GM11168 (cell line): ENCODE results near the gene GULP1.
"Not testable (repeated sequence)": the region's sequence is repeated elsewhere in the genome, so short reads cannot be mapped to it uniquely, and the experiment has no call there.

Source experiments
- in situ Hi-C: fragments of 300-500 bp; cut with MboI; formaldehyde crosslinking; loops from one replicate; pipeline ENCODE4 v1.12.0; 2022; ENCODE audit warnings: low sequenced_read_pairs; ENCODE audit not compliant: unreplicated experiment

Gene GULP1

GRCh38 chr2:188291617-188292347 lies at the start of gene GULP1:
Gene GULP1, plus strand, starts transcription at chr2:188291874. Its CDS starts 185,829 bp downstream, at chr2:188477703.
- in situ Hi-C loops, result no loop called here

- in situ Hi-C loops, result no loop called here
Observed at GRCh38 chr2:188243381-188243780, 48.3 kb upstream of the GULP1 start.

- in situ Hi-C loops, result no loop called here
Observed at GRCh38 chr2:188244383-188244782, 47.3 kb upstream of the GULP1 start.

- in situ Hi-C loops, result no loop called here
Observed at GRCh38 chr2:188245230-188245629, 46.4 kb upstream of the GULP1 start.

- in situ Hi-C loops, result no loop called here
Observed at GRCh38 chr2:188248513-188248912, 43.2 kb upstream of the GULP1 start.

GRCh38 chr2:188251034-188251433 lies 40.6 kb upstream of the GULP1 start:
- in situ Hi-C loops, result no loop called here

GRCh38 chr2:188256420-188256819 lies 35.3 kb upstream of the GULP1 start:
- in situ Hi-C loops, result no loop called here

- in situ Hi-C loops, result no loop called here
Observed at GRCh38 chr2:188265315-188265714, 26.4 kb upstream of the GULP1 start.

GRCh38 chr2:188267776-188268175 lies 23.9 kb upstream of the GULP1 start:
- in situ Hi-C loops, result no loop called here

- in situ Hi-C loops, result no loop called here
Observed at GRCh38 chr2:188269004-188269403, 22.7 kb upstream of the GULP1 start.

- in situ Hi-C loops, result no loop called here
Observed at GRCh38 chr2:188272121-188272520, 19.6 kb upstream of the GULP1 start.

- in situ Hi-C loops, result no loop called here
Observed at GRCh38 chr2:188274274-188274673, 17.4 kb upstream of the GULP1 start.

- in situ Hi-C loops, result no loop called here
Observed at GRCh38 chr2:188276255-188276654, 15.4 kb upstream of the GULP1 start.

- in situ Hi-C loops, result no loop called here
Observed at GRCh38 chr2:188277786-188278185, 13.9 kb upstream of the GULP1 start.

GRCh38 chr2:188278388-188279092 lies 13.1 kb upstream of the GULP1 start:
- in situ Hi-C loops, result no loop called here

- in situ Hi-C loops, result no loop called here
Observed at GRCh38 chr2:188279093-188279445, 12.6 kb upstream of the GULP1 start.

- in situ Hi-C loops, result no loop called here
Observed at GRCh38 chr2:188280811-188281222, 10.9 kb upstream of the GULP1 start.

- in situ Hi-C loops, result no loop called here
Observed at GRCh38 chr2:188282907-188283306, 8.8 kb upstream of the GULP1 start.

GRCh38 chr2:188284251-188284650 lies 7.4 kb upstream of the GULP1 start:
- in situ Hi-C loops, result not testable (repeated sequence)

GRCh38 chr2:188285049-188285448 lies 6.6 kb upstream of the GULP1 start:
- in situ Hi-C loops, result no loop called here

GRCh38 chr2:188285774-188286173 lies 5.9 kb upstream of the GULP1 start:
- in situ Hi-C loops, result no loop called here

- in situ Hi-C loops, result no loop called here
Observed at GRCh38 chr2:188291142-188291616, 495 bp upstream of the GULP1 start.
